Measurements from ENCODE around the gene FAM131B.

The FAM131B gene

GRCh38 chr7:143334244-143334643, 28.3 kb downstream of the FAM131B start:
- Histone ChIP-seq H3K27ac (ENCODE audit: low read depth, low read length, severe bottlenecking) (no peak overlapping the region), H3K4me1 (ENCODE audit: control insufficient read depth, insufficient read depth, low read length, poor library complexity, severe bottlenecking) (no peaks in the 10 kb centered on the region), H3K4me3 (ENCODE audit: extremely low read depth, insufficient read depth, low read length, poor library complexity, severe bottlenecking) (no peak overlapping the region), H3K9me3 (ENCODE audit: control insufficient read depth, low read length) (no peaks in the 10 kb centered on the region), H3K36me3 (ENCODE audit: control insufficient read depth, insufficient read depth, low read length) (no peaks in the 10 kb centered on the region)
- no CpG with 5 or more reads among the region's 1 CpG for WGBS, 2 experiments (ENCODE audit: insufficient coverage in 2 of 2)

GRCh38 chr7:143331179-143331801, 31.2 kb downstream of the FAM131B start:
- Histone ChIP-seq H3K9me3 (ENCODE audit: control insufficient read depth, low read length) (no peaks in the 10 kb centered on the region), H3K4me1 (ENCODE audit: control insufficient read depth, insufficient read depth, low read length, poor library complexity, severe bottlenecking) (no peaks in the 10 kb centered on the region), H3K4me3 (ENCODE audit: extremely low read depth, insufficient read depth, low read length, poor library complexity, severe bottlenecking) (no peak overlapping the region), H3K27ac (ENCODE audit: low read depth, low read length, severe bottlenecking) (no peak overlapping the region), H3K36me3 (ENCODE audit: control insufficient read depth, insufficient read depth, low read length) (no peaks in the 10 kb centered on the region)
- 90 to 98% methylated on average over 4 to 7 of the region's 8 CpGs for WGBS, 2 experiments (ENCODE audit: insufficient coverage in 2 of 2)

GRCh38 chr7:143329471-143330170, 32.9 kb downstream of the FAM131B start:
- no peak overlapping the region for H3K4me3 ChIP-seq (ENCODE audit: extremely low read depth, insufficient read depth, low read length, poor library complexity, severe bottlenecking)
- no peaks in the 10 kb centered on the region for H3K36me3 ChIP-seq (ENCODE audit: control insufficient read depth, insufficient read depth, low read length)
- H3K27ac ChIP-seq (ENCODE audit: low read depth, low read length, severe bottlenecking) = no peak overlapping the region
- H3K4me1 ChIP-seq (ENCODE audit: control insufficient read depth, insufficient read depth, low read length, poor library complexity, severe bottlenecking) = peaks cover 6% of the 10 kb centered on the region
- WGBS, 2 experiments (ENCODE audit: insufficient coverage in 2 of 2) = 93 to 94% methylated on average over 5 to 6 of the region's 10 CpGs
- no peaks in the 10 kb centered on the region for H3K9me3 ChIP-seq (ENCODE audit: control insufficient read depth, low read length)

GRCh38 chr7:143327903-143328302, 34.6 kb downstream of the FAM131B start:
- H3K36me3 ChIP-seq (ENCODE audit: control insufficient read depth, insufficient read depth, low read length) = no peaks in the 10 kb centered on the region
- no peak overlapping the region for H3K4me3 ChIP-seq (ENCODE audit: extremely low read depth, insufficient read depth, low read length, poor library complexity, severe bottlenecking)
- H3K9me3 ChIP-seq (ENCODE audit: control insufficient read depth, low read length) = no peaks in the 10 kb centered on the region
- no peak overlapping the region for H3K27ac ChIP-seq (ENCODE audit: low read depth, low read length, severe bottlenecking)
- 92 to 96% methylated on average over 4 to 5 of the region's 5 CpGs for WGBS, 2 experiments (ENCODE audit: insufficient coverage in 2 of 2)
- H3K4me1 ChIP-seq (ENCODE audit: control insufficient read depth, insufficient read depth, low read length, poor library complexity, severe bottlenecking) = peaks cover 6% of the 10 kb centered on the region

- no peak overlapping the region for H3K27ac ChIP-seq (ENCODE audit: low read depth, low read length, severe bottlenecking)
- H3K4me1 ChIP-seq (ENCODE audit: control insufficient read depth, insufficient read depth, low read length, poor library complexity, severe bottlenecking) = peaks cover 6% of the 10 kb centered on the region
- WGBS, 2 experiments (ENCODE audit: insufficient coverage in 2 of 2) = no CpG with 5 or more reads among the region's 2 CpGs
- no peaks in the 10 kb centered on the region for H3K9me3 ChIP-seq (ENCODE audit: control insufficient read depth, low read length)
- H3K36me3 ChIP-seq (ENCODE audit: control insufficient read depth, insufficient read depth, low read length) = no peaks in the 10 kb centered on the region
- H3K4me3 ChIP-seq (ENCODE audit: extremely low read depth, insufficient read depth, low read length, poor library complexity, severe bottlenecking) = no peak overlapping the region
Measured at GRCh38 chr7:143325240-143325639, 37.3 kb downstream of the FAM131B start.

- 68 to 82% methylated on average over 7 to 12 of the region's 12 CpGs for WGBS, 2 experiments (ENCODE audit: insufficient coverage in 2 of 2)
- peaks cover 6% of the 10 kb centered on the region for H3K4me1 ChIP-seq (ENCODE audit: control insufficient read depth, insufficient read depth, low read length, poor library complexity, severe bottlenecking)
Measured at GRCh38 chr7:143323653-143324052, 38.9 kb downstream of the FAM131B start.

GRCh38 chr7:143322760-143323633, 39.5 kb downstream of the FAM131B start:
- Histone ChIP-seq H3K36me3 (ENCODE audit: control insufficient read depth, insufficient read depth, low read length) (no peaks in the 10 kb centered on the region), H3K4me1 (ENCODE audit: control insufficient read depth, insufficient read depth, low read length, poor library complexity, severe bottlenecking) (peaks cover 6% of the 10 kb centered on the region), H3K9me3 (ENCODE audit: control insufficient read depth, low read length) (no peaks in the 10 kb centered on the region), H3K27ac (ENCODE audit: low read depth, low read length, severe bottlenecking) (no peak overlapping the region), H3K4me3 (ENCODE audit: extremely low read depth, insufficient read depth, low read length, poor library complexity, severe bottlenecking) (no peak overlapping the region)
- 90 to 94% methylated on average over 18 of the region's 23 CpGs for WGBS, 2 experiments (ENCODE audit: insufficient coverage in 2 of 2)

More at GRCh38 chr7:143323653-143324052, 38.9 kb downstream of the FAM131B start:
- H3K27ac ChIP-seq (ENCODE audit: low read depth, low read length, severe bottlenecking) = no peak overlapping the region
- H3K9me3 ChIP-seq (ENCODE audit: control insufficient read depth, low read length) = no peaks in the 10 kb centered on the region
- H3K4me3 ChIP-seq (ENCODE audit: extremely low read depth, insufficient read depth, low read length, poor library complexity, severe bottlenecking) = no peak overlapping the region
- no peaks in the 10 kb centered on the region for H3K36me3 ChIP-seq (ENCODE audit: control insufficient read depth, insufficient read depth, low read length)

GRCh38 chr7:143321734-143322133, 40.8 kb downstream of the FAM131B start:
- peaks cover 6% of the 10 kb centered on the region for H3K4me1 ChIP-seq (ENCODE audit: control insufficient read depth, insufficient read depth, low read length, poor library complexity, severe bottlenecking)
- WGBS, 2 experiments (ENCODE audit: insufficient coverage in 2 of 2) = 93 to 100% methylated on average over 4 of the region's 4 CpGs
- no peak overlapping the region for H3K27ac ChIP-seq (ENCODE audit: low read depth, low read length, severe bottlenecking)
- H3K4me3 ChIP-seq (ENCODE audit: extremely low read depth, insufficient read depth, low read length, poor library complexity, severe bottlenecking) = no peak overlapping the region
- no peaks in the 10 kb centered on the region for H3K9me3 ChIP-seq (ENCODE audit: control insufficient read depth, low read length)
- H3K36me3 ChIP-seq (ENCODE audit: control insufficient read depth, insufficient read depth, low read length) = no peaks in the 10 kb centered on the region

- Histone ChIP-seq H3K4me3 (ENCODE audit: extremely low read depth, insufficient read depth, low read length, poor library complexity, severe bottlenecking) (no peak overlapping the region), H3K9me3 (ENCODE audit: control insufficient read depth, low read length) (no peaks in the 10 kb centered on the region), H3K4me1 (ENCODE audit: control insufficient read depth, insufficient read depth, low read length, poor library complexity, severe bottlenecking) (peaks cover 6% of the 10 kb centered on the region), H3K27ac (ENCODE audit: low read depth, low read length, severe bottlenecking) (no peak overlapping the region), H3K36me3 (ENCODE audit: control insufficient read depth, insufficient read depth, low read length) (no peaks in the 10 kb centered on the region)
- WGBS, 2 experiments (ENCODE audit: insufficient coverage in 2 of 2) = 86 to 88% methylated on average over 9 to 10 of the region's 10 CpGs
Measured at GRCh38 chr7:143321242-143321641, 41.3 kb downstream of the FAM131B start.

GRCh38 chr7:143320620-143321019, 41.9 kb downstream of the FAM131B start:
- WGBS, 2 experiments (ENCODE audit: insufficient coverage in 2 of 2) = 77 to 81% methylated on average over 5 to 8 of the region's 9 CpGs
- Histone ChIP-seq H3K36me3 (ENCODE audit: control insufficient read depth, insufficient read depth, low read length) (no peaks in the 10 kb centered on the region), H3K4me1 (ENCODE audit: control insufficient read depth, insufficient read depth, low read length, poor library complexity, severe bottlenecking) (peaks cover 6% of the 10 kb centered on the region)

More at GRCh38 chr7:143320620-143321019, 41.9 kb downstream of the FAM131B start:
- Histone ChIP-seq H3K27ac (ENCODE audit: low read depth, low read length, severe bottlenecking) (no peak overlapping the region), H3K9me3 (ENCODE audit: control insufficient read depth, low read length) (no peaks in the 10 kb centered on the region), H3K4me3 (ENCODE audit: extremely low read depth, insufficient read depth, low read length, poor library complexity, severe bottlenecking) (no peak overlapping the region)

Data from mesodermal cell (in vitro differentiated cells).